HG03060 (cell line): ENCODE measurements around the gene C6orf62.
"Not testable (repeated sequence)": the region's sequence is repeated elsewhere in the genome, so short reads cannot be mapped to it uniquely, and the experiment has no call there.

Experiments used
- ATAC-seq: cut with Tn5 transposase; IDR thresholded peaks from one replicate; pipeline ENCODE4 v1.9.1; 2021; ENCODE audit warnings: low read depth, moderate number of reproducible peaks; ENCODE audit not compliant: unreplicated experiment

C6orf62 gene

GRCh38 chr6:24719125-24719971 lies at the start of gene C6orf62:
TSS of gene C6orf62 (minus strand) at chr6:24719154. CDS start at chr6:24718668, 486 bp downstream.
- ATAC-seq, result no peak

DNA sequence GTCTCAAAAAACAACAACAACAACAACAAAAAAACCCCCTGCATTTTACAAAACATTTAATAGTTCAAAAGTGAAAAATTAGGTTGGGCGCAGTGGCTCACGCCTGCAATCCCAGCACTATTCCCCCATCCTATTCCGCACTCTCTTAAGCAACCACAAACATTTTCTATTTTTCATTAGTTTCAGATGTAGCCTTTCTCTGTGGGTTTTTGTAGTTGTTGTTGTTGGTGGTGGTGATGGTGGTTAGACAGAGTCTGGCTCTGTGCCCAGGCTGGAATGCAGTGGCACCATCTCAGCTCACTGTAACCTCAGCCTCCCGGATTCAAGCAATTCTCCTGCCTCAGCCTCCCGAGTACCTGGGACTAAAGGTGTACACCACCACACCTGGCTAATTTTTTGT lies 49.4 kb upstream of the C6orf62 start:
- no peak for ATAC-seq

DNA sequence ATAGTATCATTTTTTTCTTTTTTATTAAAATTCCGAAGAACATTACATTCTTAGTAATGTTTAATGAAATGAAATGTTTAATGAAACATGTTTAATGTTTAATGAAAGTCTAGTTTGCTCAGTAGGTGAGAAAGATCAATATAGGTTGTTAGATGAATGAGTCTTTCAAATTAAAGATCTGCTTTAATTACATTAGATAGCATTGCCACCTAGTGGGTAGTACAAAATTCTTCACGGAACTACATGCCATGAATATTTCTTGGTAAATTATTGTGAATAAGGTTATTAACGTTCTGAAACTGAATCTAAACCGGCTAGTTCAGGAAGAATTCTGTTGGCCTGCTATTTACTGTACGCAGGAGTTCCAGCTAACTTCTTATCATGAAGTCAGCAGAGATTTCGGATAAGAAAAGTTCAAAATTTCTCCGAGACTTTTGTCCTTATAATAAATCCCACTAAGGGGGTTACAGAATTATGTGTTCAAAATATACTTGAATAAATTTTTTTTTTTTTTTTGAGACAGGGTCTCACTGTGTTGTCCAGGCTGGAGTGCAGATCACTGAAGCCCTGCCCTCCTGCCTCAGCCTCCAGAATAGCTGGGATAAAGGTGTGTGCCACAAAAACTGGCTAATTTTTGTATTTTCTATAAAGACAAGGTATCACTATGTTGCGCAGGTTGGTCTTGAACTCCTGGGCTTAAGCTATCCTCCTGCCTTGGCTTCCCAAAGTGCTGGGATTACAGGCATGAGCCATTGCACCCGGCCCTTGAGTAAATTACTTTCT lies 47.9 kb upstream of the C6orf62 start:
- ATAC-seq, result peak; percentile 57

- not testable (repeated sequence) for ATAC-seq
Measured at GRCh38 chr6:24765968-24766367, 47.0 kb upstream of the C6orf62 start.

- ATAC-seq, result not testable (repeated sequence)
Measured at GRCh38 chr6:24764833-24765828, 46.2 kb upstream of the C6orf62 start.

DNA sequence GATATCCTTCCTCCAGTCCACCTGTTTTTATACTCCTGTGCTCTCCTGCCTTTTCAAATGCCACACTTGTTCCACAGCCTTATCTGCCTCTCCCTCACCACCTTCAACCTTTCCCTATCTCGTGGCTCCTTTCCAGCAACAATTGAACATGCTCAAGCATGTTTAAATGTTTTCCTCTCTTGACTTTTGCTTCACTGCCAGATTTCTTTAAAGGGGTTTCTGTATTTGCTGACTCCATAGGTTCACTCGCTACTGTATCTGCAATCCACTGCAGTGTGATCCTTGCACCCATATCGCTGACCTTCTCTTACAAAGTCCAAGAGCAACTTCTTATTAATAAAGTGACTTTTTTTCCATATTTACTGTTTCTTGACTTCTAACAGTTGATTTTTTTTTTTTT lies 44.6 kb upstream of the C6orf62 start:
- no peak for ATAC-seq

DNA sequence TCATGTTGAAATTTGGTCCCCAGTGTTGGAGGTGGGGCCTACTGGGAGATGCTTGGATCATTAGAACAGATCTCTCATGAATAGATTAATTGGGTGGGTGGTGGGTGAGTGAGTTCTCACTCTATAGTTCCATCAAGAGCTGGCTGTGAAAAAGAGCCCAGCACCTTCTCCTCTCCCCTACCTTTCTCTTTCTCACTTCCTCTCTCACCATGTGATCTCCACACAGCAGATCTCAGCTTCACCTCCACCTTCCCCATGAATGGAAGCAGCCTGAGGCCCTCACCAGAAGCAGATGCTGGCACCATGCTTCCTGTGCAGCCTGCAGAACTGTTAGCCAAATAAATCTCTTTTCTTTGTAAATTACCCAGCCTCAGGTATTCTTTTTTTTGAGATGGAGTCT lies 42.9 kb upstream of the C6orf62 start:
- no peak for ATAC-seq

- ATAC-seq, result no peak
Measured at GRCh38 chr6:24761193-24761835, 42.4 kb upstream of the C6orf62 start.

GRCh38 chr6:24760210-24760609 lies 41.3 kb upstream of the C6orf62 start:
- no peak for ATAC-seq

DNA sequence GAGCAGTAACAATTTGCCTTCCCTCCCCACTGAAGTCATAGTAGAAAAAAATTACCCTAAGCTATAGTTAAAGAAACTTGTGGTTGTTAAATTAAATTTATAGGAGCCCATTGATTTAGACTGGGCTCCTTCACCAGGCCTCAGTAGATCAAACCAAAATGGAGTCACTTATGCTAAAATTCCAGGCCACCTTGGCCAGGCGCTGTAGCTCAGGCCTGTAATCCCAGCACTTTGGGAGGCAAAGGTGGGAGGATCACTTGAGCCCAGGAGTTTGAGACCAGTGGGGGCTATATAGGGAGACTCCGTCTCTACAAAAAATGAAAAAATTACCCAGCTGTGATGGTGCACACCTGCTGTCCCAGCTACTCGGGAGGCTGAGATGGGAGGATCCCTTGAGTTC lies 40.8 kb upstream of the C6orf62 start:
- no peak for ATAC-seq

- no peak for ATAC-seq
Measured at GRCh38 chr6:24757611-24758010, 38.7 kb upstream of the C6orf62 start.

DNA sequence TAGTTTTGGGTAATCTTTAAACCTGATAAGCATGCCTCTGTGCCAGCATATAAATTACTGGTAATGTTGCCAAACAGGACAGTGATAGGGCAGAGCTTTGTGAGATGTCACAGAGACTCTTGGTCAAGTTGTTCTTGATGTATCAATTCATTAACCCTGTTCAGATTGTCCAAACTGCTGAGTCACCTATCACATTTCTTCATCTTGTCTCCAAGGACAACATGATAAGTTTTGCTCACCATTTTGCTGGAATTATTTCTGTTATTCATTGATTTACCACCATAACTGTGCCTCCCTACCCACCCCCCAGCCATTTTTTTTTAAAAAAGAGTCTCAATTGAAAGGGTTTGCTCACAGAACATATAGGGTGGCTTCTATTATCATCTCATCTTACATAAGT lies 36.3 kb upstream of the C6orf62 start:
- ATAC-seq, result no peak

DNA sequence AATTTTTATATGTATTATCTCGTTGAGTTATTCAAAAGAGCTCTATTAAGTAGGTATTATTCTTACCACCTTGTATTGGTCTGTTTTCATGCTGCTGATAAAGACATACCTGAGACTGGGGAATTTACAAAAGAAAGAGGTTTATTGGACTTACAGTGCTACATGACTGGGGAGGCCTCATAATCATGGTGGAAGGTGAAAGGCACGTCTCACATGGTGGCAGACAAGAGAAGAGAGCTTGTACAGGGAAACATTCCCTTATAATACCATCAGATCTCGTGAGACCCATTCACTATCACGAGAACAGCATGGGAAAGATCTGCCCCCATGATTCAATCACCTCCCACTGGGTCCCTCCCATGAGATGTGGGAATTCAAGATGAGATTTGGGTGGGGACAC lies 35.4 kb upstream of the C6orf62 start:
- ATAC-seq, result not testable (repeated sequence)

- no peak for ATAC-seq
Measured at GRCh38 chr6:24753545-24753944, 34.6 kb upstream of the C6orf62 start.

- ATAC-seq, result no peak
Measured at GRCh38 chr6:24752917-24753492, 34.1 kb upstream of the C6orf62 start.

- ATAC-seq, result no peak
Measured at GRCh38 chr6:24752503-24752902, 33.5 kb upstream of the C6orf62 start.

- ATAC-seq, result not testable (repeated sequence)
Measured at GRCh38 chr6:24750878-24751277, 31.9 kb upstream of the C6orf62 start.

DNA sequence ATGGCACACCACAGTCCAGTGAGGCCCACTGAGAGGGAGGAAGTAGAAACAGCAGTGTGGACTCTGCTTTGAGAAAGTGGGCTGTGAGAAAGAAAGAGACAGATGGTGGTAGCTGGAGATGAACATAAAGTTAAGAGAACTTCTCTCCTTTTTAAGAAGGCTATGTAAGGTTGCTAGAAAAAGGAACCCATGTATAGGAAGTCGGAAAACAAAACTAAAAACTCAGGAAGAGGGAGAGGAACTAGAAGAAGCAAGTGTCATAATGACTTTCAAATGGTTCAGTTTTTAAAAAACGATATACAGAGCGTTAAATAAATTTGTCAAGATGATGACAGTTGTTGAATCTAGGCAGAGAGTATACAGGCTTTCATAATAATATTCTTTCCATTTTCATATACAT lies 30.3 kb upstream of the C6orf62 start:
- ATAC-seq, result no peak

DNA sequence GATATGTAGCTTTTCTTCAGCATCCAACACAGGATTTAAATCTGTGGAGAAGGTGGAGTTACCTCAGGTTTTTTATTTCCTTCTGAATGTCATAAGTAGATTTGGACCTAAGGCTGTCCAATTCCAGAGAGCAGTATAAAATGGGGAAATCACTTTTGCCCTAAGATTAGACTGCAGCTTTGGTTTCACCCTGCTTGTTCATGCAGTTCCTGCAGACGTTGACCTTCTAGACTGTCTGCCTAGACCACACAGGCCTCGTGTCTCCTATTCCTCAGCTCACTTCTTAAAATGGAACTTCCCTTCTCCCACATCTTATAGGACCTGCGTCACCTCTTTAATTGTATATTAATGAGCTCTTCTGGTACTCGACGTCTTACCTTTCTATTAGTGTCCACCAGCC lies 26.0 kb upstream of the C6orf62 start:
- ATAC-seq, result no peak

GRCh38 chr6:24743944-24744335 lies 25.0 kb upstream of the C6orf62 start:
- no peak for ATAC-seq
